Stomach (tissue), 9 donors: Measurements from ENCODE around the gene CENPU. TPM values are rescaled to one million over a fixed set of nuclear protein-coding genes. Genes with fewer than 3 reads are reported as not detected.

ENCODE experiments used
- DNase-seq, 2 donors: peaks; one replicate each; pipeline versions ENCODE4 v3.0.0 to v3.0.0-alpha.2; 2013 to 2019
- H3K27ac ChIP-seq, 5 donors: fragments of 200-600 bp in 4 of 5; sonication (generic) in 4 of 5; one replicate each; pipeline ENCODE4 v1.5.1; 2013 to 2019; ENCODE audit warnings: mild to moderate bottlenecking in 1 of 5, moderate library complexity in 1 of 5
- H3K27me3 ChIP-seq, 3 donors: fragments of 200-600 bp; sonication (generic); one replicate each; pipeline ENCODE4 v1.5.1; 2017 to 2019; ENCODE audit warnings: mixed run types in 1 of 3
- H3K36me3 ChIP-seq, 4 donors: fragments of 200-600 bp; sonication (generic); 1 replicate in 3 of 4; 2 replicates in 1 of 4; pipeline ENCODE4 v1.5.1; 2016 to 2019
- H3K4me1 ChIP-seq, 4 donors: fragments of 200-600 bp; sonication (generic); one replicate each; pipeline ENCODE4 v1.5.1; 2016 to 2019
- H3K4me3 ChIP-seq, 4 donors: fragments of 200-600 bp; sonication (generic) in 3 of 4; one replicate each; pipeline ENCODE4 v1.5.1; 2016 to 2019; ENCODE audit warnings: mild to moderate bottlenecking in 1 of 4
- H3K9me3 ChIP-seq, 4 donors: fragments of 200-600 bp; sonication (generic); one replicate each; pipeline ENCODE4 v1.5.1; 2016 to 2019
- CTCF ChIP-seq, 7 experiments: fragments of 450-650 bp in 4 of 7; fragments of 200-600 bp in 3 of 7; sonication (generic) in 3 of 7; IDR thresholded peaks; one replicate each; pipeline ENCODE4 v1.5.1; 2016 to 2019; ENCODE audit warnings: antibody characterized with exemption in 7 of 7, control low read depth in 2 of 7, mild to moderate bottlenecking in 1 of 7
- EP300 ChIP-seq: sonication (generic); formaldehyde crosslinking; IDR thresholded peaks from one replicate; pipeline ENCODE4 v1.6.1; 2017; ENCODE audit warnings: antibody characterized with exemption
- POLR2A ChIP-seq, 4 donors: fragments of 450-650 bp; IDR thresholded peaks; one replicate each; pipeline ENCODE4 v1.6.1; 2016; ENCODE audit warnings: antibody characterized with exemption in 4 of 4, control low read depth in 2 of 4, mild to moderate bottlenecking in 1 of 4, moderate library complexity in 1 of 4
- POLR2AphosphoS5 ChIP-seq, 3 donors: sonication (generic); formaldehyde crosslinking; IDR thresholded peaks; one replicate each; pipeline ENCODE4 v1.6.1; 2016; ENCODE audit warnings: antibody characterized with exemption in 3 of 3
- WGBS, 5 donors: extraction: QIAGEN DNeasy Blood & Tissue Kit in 3 of 5; methylation state at CpG; one replicate each; pipeline versions ENCODE4 v1.1.5 to v1.1.7; 2013 to 2018; 5-methylcytosine and 5-hydroxymethylcytosine counted together
- intact Hi-C: fragments of 100-400 bp; cut with DNase I; formaldehyde crosslinking; loops from one replicate; pipeline ENCODE4 v1.15.1; 2023; ENCODE audit warnings: low total_unique reads
- polyA plus RNA-seq, 3 donors: library from polyadenylated mRNA; stranded (reverse); fragments of 200-250 nt; gene quantifications; one replicate each; pipeline ENCODE4 v1.2.3, GENCODE V29; 2013
- total RNA-seq, 5 donors: library from RNA; depleted of rRNA; stranded (reverse); fragments of >200 nt; gene quantifications; one replicate each; pipeline versions ENCODE4 v1.1.0 to v1.2.3, GENCODE V29; 2014 to 2016
- donor health status: healthy with polysubstance abuse.
- donor health status: Bipolar disorder and iron deficiency.
- donor health status: healthy.

The CENPU gene
- total and polyA plus RNA-seq, 8 donors = 4.1 to 17.8 (median 6.7) TPM

GRCh38 chr4:184712322-184712721 lies 21.6 kb downstream of the CENPU start:
- H3K36me3 ChIP-seq = peaks cover 0 to 3% (median 0%) of the 10 kb centered on the region in 4 donors

GRCh38 chr4:184706453-184706852 lies 27.4 kb downstream of the CENPU start:
- peaks cover 0 to 3% (median 2%) of the 10 kb centered on the region in 4 donors for H3K36me3 ChIP-seq
- H3K27ac ChIP-seq = no peak overlapping the region
- WGBS, 5 donors = 21 to 60% (median 39%) methylated on average over 1 of the region's 1 CpG
- H3K4me1 ChIP-seq = no peaks in the 10 kb centered on the region
- no peak for DNase-seq
- TF ChIP-seq POLR2A (IDR thresholded peaks at IDR 0.05) (no peak), EP300 (no peak), CTCF (IDR thresholded peaks at IDR 0.05) (no peak), POLR2AphosphoS5 (IDR thresholded peaks at IDR 0.05) (no peak)
- no peaks in the 10 kb centered on the region for H3K9me3 ChIP-seq
- intact Hi-C loops = no loop called here
- no peaks in the 10 kb centered on the region for H3K27me3 ChIP-seq
- H3K4me3 ChIP-seq = no peak overlapping the region

More at GRCh38 chr4:184712322-184712721, 21.6 kb downstream of the CENPU start:
- Histone ChIP-seq H3K4me1 (no peaks in the 10 kb centered on the region), H3K27ac (no peak overlapping the region), H3K4me3 (no peak overlapping the region), H3K27me3 (no peaks in the 10 kb centered on the region), H3K9me3 (no peaks in the 10 kb centered on the region)
- no peak for DNase-seq
- intact Hi-C loops = no loop called here
- TF ChIP-seq EP300 = no peak
- no peak for TF ChIP-seq CTCF (IDR thresholded peaks at IDR 0.05)
- no peak for TF ChIP-seq POLR2AphosphoS5 (IDR thresholded peaks at IDR 0.05)
- TF ChIP-seq POLR2A (IDR thresholded peaks at IDR 0.05) = no peak

- H3K4me1 ChIP-seq = no peaks in the 10 kb centered on the region
- H3K4me3 ChIP-seq = no peak overlapping the region
- H3K36me3 ChIP-seq = peaks cover 0 to 3% (median 2%) of the 10 kb centered on the region in 4 donors
- intact Hi-C loops = no loop called here
- no peaks in the 10 kb centered on the region for H3K27me3 ChIP-seq
- H3K9me3 ChIP-seq = no peaks in the 10 kb centered on the region
- no peak for TF ChIP-seq POLR2AphosphoS5 (IDR thresholded peaks at IDR 0.05)
- TF ChIP-seq EP300 = no peak
- TF ChIP-seq CTCF (IDR thresholded peaks at IDR 0.05) = no peak
- TF ChIP-seq POLR2A (IDR thresholded peaks at IDR 0.05) = no peak
- no peak overlapping the region for H3K27ac ChIP-seq
- 79 to 86% (median 85%) methylated on average over 5 of the region's 5 CpGs for WGBS, 5 donors
- no peak for DNase-seq
These were observed 28.2 kb downstream of the CENPU start for GRCh38 chr4:184705692-184706091.

- Histone ChIP-seq H3K36me3 (peaks cover 0 to 4% (median under 1%) of the 10 kb centered on the region in 4 donors), H3K27ac (no peak overlapping the region), H3K4me3 (no peak overlapping the region), H3K4me1 (no peaks in the 10 kb centered on the region), H3K27me3 (no peaks in the 10 kb centered on the region), H3K9me3 (no peaks in the 10 kb centered on the region)
- TF ChIP-seq POLR2A (IDR thresholded peaks at IDR 0.05) = no peak
- TF ChIP-seq POLR2AphosphoS5 (IDR thresholded peaks at IDR 0.05) = no peak
- TF ChIP-seq EP300 = no peak
- no peak for TF ChIP-seq CTCF (IDR thresholded peaks at IDR 0.05)
- intact Hi-C loops = no loop called here
- no peak for DNase-seq
- WGBS, 5 donors = 91 to 99% (median 94%) methylated on average over 2 of the region's 2 CpGs
These were observed 31.8 kb downstream of the CENPU start for GRCh38 chr4:184702114-184702513.
